HG03575 (cell line): Measurements from ENCODE around the gene EPM2A.
A peak's percentile ranks its signal among the peaks of the same experiment; 100 is the strongest.

Experiments used
- ATAC-seq: cut with Tn5 transposase; IDR thresholded peaks from one replicate; pipeline ENCODE4 v1.9.1; 2021; ENCODE audit not compliant: unreplicated experiment, insufficient number of reproducible peaks, low FRiP score; ENCODE audit errors: extremely low read depth

The EPM2A gene

GRCh38 chr6:145694083-145694737 is 41.1 kb downstream of the EPM2A start:
- no peak for ATAC-seq

GRCh38 chr6:145690969-145691368 is 44.4 kb downstream of the EPM2A start:
- ATAC-seq: no peak

DNA sequence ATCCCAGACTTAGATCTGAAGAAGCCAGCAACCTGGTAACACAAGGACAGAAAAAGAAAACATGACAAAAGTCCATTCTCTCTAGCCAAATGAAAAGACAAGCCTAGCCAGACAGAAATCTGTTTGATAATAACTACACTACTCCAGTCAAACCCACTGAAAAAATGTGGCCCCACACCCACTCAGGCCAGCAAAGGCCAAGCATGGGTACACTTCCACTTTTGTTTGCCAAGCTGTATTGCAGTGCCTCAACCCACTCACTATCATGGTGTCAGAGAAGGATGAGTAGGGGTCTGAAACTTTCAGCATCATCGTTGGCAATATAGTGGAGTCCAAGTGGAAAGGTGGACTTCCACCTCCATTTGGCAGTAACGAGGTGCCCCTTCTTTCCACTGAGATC is 45.8 kb downstream of the EPM2A start:
- ATAC-seq: no peak

GRCh38 chr6:145688493-145688905 is 46.8 kb downstream of the EPM2A start:
- ATAC-seq: no peak

GRCh38 chr6:145685932-145686331 is 49.4 kb downstream of the EPM2A start:
- no peak for ATAC-seq

DNA sequence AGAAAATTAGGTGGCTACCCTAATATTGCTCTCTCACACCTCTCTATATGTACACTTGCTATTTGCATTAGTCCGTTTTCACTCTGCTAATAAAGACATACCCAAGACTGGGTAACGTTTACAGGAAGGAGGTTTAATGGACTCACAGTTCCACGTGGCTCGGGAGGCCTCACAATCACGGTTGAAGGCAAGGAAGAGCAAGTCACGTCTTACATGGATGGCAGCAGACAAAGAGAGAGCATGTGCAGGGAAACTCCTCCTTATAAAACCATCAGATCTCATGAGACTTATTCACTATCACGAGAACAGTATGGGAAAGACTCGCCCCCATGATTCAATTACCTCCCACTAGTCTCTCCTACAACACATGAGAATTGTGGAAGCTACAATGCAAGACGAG is 53.4 kb downstream of the EPM2A start:
- no peak for ATAC-seq

DNA sequence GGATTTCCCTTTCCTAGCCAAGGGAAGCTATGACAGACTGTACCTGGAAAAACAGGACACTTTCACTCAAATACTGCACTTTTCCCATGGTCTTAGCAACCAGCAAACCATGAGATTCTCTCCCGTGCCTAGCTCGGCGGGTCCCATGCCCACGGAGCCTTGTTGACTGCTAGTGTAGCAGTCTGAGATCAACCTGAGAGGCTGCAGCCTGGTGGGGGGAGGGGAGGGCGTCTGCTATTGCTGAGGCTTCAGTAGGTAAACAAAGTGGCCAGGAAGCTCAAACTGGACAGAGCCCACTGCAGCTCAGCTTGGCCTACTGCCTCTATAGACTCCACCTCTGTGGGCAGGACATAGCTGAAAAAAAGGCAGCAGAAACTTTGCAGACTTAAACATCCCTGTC is 61.8 kb downstream of the EPM2A start:
- no peak for ATAC-seq

GRCh38 chr6:145670311-145670710 is 65.0 kb downstream of the EPM2A start:
- ATAC-seq: no peak

GRCh38 chr6:145669627-145670034 is 65.7 kb downstream of the EPM2A start:
- no peak for ATAC-seq

DNA sequence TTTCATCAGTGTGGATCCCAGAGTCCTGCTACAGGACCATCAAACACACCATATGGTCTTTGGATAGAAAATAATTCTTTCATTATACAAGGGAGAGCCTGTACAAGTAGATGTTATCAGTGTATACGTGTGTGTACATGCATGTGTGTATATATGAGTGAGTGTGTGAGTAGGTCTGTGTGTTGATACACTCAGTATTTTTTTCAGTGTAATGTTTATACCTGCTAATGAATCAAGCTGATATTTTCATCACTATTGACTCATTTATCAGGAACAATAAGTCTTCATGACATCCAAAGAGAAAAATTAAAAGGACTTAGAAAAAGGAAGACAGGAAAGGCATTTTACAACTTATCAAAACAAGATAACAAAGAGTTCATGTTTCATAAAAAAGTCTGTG is 66.5 kb downstream of the EPM2A start:
- ATAC-seq: no peak

- ATAC-seq: no peak
These were observed 74.6 kb downstream of the EPM2A start for GRCh38 chr6:145660676-145661075.

GRCh38 chr6:145656128-145656527 is 79.2 kb downstream of the EPM2A start:
- no peak for ATAC-seq

DNA sequence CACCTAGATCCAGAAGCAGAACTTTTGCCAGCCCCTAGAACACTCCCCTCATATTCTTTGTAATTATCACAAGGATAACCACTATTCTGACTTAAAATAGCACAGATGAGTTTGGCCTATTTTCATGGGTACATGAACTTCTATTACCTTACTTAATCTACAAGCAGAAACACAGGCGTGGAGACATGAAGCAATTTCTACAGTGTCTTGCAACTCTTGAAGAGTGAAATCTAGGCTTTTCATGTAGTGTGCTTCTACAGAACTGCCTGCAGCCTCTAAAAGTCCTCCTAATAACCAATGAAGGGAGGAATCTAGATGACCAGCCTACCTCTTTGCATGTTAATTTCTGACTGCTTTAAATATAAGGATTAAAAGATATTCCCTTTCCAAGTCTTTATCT is 82.7 kb downstream of the EPM2A start:
- ATAC-seq: no peak

DNA sequence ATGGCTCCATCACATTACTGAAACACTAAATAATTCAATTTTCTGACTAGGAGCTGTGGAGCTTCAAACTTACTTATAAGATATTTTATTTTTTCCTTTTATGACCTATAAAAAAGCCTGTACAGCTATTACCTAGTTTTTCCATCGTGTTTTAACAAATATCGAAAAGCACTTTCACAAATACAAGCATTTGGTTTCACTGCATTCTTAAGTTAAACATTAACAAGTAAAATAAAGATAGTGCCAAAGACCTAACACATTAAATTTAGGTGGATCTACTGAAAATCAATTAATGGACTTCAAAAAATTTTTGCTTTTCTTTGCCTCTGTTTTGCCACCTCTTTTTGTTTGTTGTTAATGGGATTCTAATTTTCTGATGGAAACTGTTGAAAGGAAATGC is 83.3 kb downstream of the EPM2A start:
- no peak for ATAC-seq

DNA sequence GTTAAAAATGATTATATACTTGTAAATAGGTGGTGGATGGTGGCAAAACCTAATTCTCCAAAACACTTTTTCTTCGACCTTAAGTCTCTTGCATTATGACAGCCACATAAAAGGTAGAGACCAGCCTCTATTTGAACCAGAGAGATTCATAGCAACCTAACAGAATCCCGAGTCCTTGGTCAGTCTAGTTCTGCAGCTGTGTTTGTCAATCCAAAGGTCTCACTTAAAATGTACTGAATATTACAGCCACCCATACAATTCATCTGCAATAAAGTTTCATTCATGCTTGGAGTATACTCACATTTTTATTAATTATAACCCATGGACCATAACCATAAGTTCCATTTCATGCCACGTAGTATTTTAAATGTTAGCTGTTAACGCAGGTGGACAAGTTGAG is 87.2 kb downstream of the EPM2A start:
- ATAC-seq: no peak

- no peak for ATAC-seq
These were observed 87.7 kb downstream of the EPM2A start for GRCh38 chr6:145647602-145648001.

GRCh38 chr6:145643760-145644159 is 91.6 kb downstream of the EPM2A start:
- ATAC-seq: no peak

DNA sequence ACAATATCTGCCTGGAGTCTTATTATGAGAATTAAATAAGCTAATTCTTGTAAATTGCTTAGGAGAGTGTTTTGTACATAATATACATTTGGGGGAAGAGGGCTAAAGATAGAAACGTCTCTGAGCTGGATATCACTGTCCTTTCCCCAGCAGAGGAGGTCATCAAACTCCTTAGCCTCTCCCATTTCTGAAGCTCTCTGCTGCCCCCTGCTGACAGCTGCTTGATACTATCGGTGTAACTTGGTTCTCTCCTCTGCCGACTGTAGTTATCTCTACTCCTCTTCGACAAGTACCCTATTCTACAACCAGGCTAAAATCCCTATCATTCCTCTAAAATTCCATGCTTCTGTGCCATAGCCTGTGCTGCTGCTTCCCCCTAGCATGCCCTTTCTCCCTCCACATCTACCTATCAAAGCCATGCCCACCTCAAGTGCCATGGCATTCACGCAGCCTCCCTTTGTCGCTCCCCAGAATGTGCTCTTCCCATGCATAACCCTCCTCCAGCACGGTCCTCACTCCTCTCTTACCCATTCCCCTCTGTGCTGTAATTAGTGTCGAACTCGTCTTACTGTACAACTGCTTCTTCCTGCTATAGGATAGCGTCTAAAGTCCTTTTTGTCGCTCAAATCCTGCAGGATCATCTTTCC is 101.2 kb downstream of the EPM2A start:
- peak; percentile 94 for ATAC-seq

GRCh38 chr6:145632971-145633370 is 102.3 kb downstream of the EPM2A start:
- no peak for ATAC-seq

DNA sequence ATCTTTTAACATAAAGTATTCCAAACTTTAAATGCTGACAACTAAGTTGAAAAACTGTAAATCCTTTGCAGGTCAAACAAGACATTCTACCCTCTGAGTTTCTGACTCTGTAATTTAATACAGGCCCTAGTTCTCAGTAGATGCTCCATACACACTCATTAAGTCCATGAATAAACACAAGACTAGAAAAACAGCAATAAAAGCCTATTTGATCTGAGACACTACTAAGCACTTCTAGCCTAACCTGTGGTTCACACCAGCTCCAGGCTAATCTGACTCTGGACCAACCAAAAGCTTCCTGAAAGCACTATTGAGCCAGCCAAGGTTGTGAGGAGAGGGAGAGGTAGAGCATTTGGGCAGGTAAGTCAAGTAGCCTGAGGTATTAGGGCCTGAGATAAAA is 103.9 kb downstream of the EPM2A start:
- no peak for ATAC-seq

DNA sequence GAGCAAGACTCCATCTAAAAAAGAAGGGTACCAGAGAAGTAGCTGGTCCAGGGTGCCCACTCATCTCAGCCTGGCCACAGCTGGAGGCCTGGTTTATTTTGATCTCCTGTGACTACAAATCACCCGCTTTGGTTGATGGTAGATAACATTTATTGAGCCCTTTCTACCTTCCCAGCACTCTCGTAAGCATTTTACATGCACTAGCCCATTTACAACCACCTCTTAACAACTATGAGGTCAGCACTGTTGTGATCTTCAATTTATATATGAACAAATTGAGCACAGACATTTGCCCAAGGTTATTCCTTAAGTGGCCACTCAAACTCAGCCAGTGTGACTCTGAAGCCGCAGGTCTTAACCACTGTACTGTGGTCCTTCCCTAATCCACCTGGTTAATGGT is 104.7 kb downstream of the EPM2A start:
- no peak for ATAC-seq
